A549 treated with ZK216348 at 1 μM for 4 hours (cell line): ENCODE measurements around the gene TMEM38B. TPM values are rescaled to one million over a fixed set of nuclear protein-coding genes. Genes with fewer than 3 reads are reported as not detected.

Source experiments
- total RNA-seq: library from RNA; stranded (reverse); fragments of 200-300 nt; extraction: Qiagen RNA extraction; gene quantifications from 5 replicates; pipeline ENCODE4 v1.2.3, GENCODE V29; 2022; ENCODE audit warnings: low read depth

TMEM38B gene, protein sequence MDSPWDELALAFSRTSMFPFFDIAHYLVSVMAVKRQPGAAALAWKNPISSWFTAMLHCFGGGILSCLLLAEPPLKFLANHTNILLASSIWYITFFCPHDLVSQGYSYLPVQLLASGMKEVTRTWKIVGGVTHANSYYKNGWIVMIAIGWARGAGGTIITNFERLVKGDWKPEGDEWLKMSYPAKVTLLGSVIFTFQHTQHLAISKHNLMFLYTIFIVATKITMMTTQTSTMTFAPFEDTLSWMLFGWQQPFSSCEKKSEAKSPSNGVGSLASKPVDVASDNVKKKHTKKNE
- 14.3 to 18.9 TPM (median 16.8 TPM) in 5 replicates for total RNA-seq

DNA sequence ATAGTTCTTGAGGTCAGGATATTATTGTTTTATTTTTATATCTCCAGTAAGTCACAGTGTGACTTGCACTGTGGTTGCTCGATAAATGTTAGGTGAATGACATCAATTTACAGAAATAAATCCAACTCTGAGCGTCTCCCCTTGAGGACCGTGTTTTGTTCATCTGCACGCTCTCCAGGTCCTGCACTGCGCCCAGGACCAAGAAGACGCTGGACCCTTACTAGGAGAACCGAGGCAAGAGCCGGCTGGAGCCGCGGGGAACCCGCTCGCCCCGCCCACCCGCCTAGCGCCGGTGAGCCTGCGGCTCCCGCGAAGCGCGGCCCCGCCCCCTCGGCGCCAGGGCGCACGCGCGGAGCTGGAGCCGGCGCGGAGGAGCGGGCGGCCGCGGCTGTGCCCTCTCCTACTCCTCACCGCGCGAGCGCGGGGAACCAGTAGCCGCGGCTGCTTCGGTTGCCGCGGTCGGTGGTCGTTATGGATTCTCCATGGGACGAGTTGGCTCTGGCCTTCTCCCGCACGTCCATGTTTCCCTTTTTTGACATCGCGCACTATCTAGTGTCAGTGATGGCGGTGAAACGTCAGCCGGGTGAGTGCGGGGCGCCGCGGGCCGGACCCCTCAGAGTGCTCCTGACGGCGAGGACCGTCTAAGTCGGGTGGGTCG is at the start of gene TMEM38B:
TSS of gene TMEM38B (plus strand) at position 352 of the 658 bp plus-strand sequence. CDS start at position 472, 120 bp downstream.

DNA sequence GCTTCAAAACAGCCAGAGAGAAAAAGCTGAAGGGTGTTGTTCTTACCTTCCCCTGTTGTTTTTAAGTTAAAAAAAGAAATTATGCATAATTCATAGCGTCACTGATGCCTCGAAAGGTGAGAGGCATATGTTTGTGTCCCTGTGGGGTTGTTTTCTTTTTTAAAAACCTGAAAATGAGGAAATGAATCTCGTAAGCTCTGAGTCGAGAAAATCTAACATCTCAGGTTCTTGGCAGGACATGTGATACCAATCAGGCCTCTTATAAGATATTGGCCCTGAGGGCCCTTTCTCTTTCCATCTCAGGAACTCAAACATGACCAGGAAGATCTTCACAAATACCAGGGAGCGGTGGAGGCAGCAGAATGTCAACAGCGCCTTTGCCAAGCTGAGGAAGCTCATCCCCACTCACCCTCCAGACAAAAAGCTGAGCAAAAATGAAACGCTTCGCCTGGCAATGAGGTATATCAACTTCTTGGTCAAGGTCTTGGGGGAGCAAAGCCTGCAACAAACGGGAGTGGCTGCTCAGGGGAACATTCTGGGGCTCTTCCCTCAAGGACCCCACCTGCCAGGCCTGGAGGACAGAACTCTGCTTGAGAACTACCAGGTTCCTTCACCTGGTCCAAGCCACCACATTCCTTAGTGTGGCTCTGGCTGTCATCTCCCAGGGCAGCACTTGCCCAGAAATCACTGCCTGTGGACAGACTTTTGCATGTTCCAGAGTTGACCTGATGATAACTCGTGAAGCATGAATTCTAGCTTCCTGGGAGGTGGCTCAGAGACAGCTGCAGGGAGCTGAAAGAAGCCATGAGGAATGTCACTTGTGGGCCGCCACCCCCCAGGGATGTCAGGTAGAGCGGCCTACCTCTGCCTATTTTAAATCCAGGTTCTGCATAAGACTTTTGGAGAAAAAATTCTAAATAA is 31.9 kb upstream of the TMEM38B start, which contains the start of gene TAL2:
TSS of gene TAL2 (plus strand) at position 274 of the 921 bp plus-strand sequence. CDS start at position 314, 40 bp downstream.

Other genes starting within 250 kb of the TMEM38B start
- gene FSD1L, start 246.5 kb upstream of the TMEM38B start, total RNA-seq, result 2.7 to 6.0 TPM (median 4.5 TPM) in 5 replicates
- gene FKTN, start 136.4 kb upstream of the TMEM38B start, total RNA-seq, result 3.7 to 8.3 TPM (median 7.6 TPM) in 5 replicates
- not detected in 5 replicates for gene TAL2, start 32.1 kb upstream of the TMEM38B start, total RNA-seq